Lung microvascular endothelial cell (primary cell): ENCODE measurements around the gene KDM3B. TPM values are rescaled to one million over a fixed set of nuclear protein-coding genes. Genes with fewer than 3 reads are reported as not detected.
A peak's percentile ranks its signal among the peaks of the same experiment; 100 is the strongest.

Experiments used
- DNase-seq, 2 donors: peaks; one replicate each; pipeline versions ENCODE4 v3.0.0 to v3.0.0-alpha.2; 2010; ENCODE audit warnings: low read depth in 2 of 2
- total RNA-seq: library from RNA; depleted of rRNA; stranded (reverse); fragments of >200 nt; gene quantifications from 2 replicates; pipeline ENCODE4 v1.2.1, GENCODE V29; 2014

The KDM3B gene
- total RNA-seq, 1 donor from 2014 or later, result 41.9 TPM

DNA sequence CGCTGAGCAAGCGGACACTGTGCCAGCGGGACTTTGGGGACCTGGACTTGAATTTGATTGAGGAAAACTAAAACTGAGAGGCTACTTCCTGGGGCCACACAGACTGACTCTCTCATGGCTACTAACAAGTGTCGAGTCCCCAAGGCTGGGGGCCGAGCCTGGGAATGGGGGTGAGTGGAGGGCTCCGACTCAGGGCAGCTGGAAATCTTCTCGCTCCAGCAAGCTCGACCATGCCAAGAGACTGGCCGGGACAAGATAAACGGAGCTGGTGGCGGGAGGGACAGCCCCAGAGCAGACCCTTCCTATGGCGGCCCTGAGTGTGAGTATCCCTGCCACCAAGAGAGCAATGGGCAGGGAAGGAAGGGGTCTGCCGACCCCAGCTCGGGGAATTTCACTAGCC, 5.6 kb upstream of the KDM3B start:
- no peak for DNase-seq

DNA sequence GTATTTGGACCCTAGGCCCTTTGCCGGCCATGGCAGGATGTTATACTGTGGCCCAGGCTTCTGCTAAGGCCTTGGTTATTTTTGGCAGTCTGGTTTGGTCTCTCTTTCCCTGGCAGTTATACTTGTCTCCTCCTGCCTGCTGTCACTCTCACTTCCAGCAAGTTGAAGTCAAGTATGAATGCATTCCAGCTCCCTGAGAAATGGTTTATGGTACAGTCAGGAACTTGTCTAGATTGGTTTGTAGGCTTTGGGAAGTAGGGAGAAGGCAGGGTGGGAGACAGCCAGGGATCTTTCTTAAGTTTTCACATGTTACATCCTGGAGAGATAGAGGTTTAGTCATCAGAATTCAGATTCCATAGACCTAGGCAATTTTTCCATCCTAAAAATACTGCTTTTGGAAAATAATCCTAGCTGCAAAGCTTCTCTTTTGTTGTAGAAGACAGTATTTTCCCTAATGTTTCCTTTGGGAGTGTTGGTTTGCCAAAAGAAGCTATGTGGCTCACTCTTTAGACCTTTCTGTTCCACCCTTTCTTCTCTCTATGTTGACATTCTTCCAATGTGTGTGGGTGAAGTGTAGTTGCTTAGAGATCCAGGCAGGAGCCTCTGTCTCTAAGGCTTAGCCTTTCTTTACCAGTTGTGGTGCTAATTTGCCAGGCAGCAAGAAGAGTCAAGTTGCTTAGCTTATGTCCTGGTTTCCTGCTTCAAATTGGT, 2.5 kb upstream of the KDM3B start:
- DNase-seq, result no peak

DNA sequence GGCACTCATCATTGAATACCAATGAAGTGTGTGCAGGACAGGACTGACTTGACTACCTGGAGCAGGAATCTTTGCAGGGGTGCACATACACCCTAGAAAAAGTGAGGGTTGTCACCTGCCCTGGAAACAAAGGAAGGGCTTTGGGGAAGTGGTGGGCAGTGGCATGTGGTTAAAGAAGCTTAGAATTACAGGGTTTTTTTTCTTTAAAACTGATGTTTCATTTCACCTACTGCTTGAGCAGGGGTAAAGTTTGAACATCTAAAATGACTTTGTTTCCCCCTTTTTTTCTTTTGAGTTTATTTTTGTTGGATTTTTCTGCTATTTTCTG, 2.0 kb upstream of the KDM3B start:
- no peak for DNase-seq

DNA sequence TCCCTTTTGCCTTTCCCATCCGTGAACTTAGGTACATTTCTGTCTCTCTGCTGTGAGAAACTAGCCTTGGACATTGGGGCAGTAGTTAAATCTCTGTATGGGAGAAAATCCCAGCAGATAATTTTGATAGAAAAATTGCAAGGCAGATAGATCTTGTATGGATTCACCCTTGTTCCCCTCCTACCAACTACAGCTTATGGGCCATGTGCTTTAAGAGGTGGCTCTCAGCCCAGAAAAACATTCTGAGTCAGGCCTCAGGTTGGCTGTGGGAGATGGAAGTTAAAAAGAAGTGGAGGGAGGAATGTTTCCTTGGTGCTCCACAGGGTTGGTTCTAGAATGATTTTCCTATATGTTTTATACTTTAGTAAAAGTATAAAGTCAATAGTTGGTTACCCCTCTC, 1.4 kb upstream of the KDM3B start:
- peak in 1 of 2 donors; percentile 30 for DNase-seq

DNA sequence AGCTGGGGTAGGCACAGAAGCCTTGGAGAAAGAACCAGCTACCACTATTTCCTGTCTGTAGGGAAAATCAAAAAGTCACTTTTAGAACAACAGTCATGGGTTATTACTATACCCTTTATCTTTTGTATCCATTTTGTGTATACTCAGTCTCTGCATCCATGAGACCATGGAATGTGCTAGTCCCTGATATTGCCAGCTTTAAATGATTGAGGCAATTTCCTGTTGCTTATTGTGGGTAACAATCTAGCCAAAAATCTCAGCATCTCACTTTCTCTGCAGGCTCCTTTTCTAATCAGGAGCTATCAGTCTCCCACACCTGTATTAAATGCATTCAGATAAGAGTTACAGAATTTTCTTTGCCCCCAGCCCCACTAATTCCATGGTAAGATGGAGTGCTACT, 968 bp upstream of the KDM3B start:
- no peak for DNase-seq

DNA sequence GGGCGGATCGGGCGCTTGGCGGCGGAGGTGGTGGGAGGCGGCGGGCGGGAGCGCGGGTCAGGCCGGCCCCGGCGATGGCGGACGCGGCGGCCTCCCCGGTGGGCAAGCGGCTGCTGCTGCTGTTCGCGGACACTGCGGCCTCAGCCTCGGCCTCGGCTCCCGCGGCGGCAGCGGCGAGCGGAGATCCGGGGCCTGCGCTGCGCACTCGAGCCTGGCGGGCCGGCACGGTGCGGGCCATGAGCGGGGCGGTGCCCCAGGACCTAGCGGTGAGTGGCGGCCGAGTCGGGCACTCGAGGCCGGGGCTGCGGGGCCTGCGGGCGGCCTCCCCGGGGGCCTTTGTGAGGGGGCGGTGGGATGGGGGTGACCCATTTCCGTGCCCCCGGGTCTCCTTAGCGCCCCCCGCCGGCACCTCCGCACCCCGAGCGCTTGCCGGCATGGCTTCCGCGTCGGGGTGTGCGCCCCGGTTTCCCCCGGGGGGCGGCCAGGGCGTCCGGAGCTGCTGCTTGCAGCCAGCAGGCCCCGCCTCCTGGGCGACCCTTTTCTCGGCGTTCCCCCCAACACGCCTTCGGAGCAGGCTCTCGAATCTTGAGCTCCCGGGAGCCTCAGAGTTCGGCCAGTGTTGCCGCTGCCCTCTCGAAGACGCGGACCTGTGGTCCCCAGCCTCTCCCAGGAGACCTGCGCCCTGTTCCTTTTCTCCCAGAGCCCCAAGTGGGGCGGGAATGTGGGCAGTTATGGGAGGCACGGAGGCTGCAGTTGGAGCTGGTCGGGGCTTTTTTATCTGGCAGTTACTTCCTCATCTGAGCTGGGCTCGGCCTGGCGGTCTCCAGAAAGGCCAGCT, 456 bp downstream of the KDM3B start:
- DNase-seq, result peak; percentile 58 to 64

DNA sequence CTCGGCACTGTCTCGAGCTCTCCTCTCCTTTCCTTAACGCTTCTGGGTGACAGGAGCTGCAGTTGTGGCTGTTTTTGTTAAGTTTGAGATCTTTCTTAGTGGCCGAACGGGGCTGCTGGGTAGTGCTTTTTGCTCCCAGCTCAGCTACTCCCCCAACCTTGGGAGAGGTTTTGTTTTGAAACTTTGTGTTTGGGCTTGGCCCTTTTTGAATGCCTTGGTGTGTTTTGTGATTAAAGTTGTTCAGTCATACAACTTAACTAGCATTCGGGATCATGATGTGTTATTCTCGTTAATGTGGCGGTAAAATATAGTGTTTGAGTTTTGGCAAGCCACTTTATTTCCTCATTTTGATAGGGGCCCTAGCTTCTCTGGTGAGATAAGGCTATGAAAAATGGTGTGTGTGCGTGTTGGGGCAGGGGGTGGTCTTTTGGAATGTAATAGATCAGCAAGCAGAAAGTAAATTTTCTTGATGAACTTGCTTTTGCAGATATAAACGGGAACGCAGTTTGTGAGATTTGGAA, 1.1 kb downstream of the KDM3B start:
- DNase-seq, result peak; percentile 14 to 20

DNA sequence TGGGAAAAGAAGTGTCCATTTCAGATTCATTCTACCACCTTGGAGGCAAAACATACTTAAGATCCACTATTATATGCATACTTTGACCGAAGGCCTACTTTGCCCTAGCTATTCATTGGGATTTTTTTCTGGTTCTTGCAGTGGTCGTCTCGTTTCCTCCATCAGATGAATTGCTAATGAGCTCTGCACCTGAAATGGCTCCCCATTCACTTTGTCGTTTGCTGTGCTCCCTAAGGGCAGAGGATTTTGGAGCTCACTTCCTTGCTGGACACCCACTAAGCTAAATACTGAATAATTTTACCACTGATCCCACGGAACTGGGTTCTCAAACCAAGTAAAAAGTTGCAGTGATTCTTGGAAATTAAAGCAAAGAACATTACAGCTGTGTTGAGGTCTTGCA, 1.9 kb downstream of the KDM3B start:
- no peak for DNase-seq

DNA sequence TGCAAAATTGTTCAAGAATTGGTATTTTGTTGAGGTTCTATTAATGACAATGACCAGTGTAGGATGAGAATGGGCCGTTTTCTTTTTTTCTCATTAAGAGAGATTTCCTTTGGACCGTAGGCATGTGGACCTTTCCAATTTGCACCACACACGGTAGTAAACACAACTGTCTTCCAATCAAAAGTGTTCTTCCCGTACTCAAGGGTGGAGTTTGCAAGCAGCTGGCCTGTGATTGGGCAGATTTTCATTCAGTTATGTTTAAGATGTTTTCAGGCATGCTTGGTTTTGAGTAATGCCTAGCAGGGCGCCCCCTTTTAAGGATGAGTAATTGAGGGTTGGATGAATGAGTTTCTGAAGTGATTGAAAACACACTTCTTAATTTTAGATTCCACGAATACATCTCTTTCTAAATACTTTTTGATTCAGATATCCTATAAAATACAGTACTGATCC, 2.5 kb downstream of the KDM3B start:
- DNase-seq, result peak; percentile 66 to 83

DNA sequence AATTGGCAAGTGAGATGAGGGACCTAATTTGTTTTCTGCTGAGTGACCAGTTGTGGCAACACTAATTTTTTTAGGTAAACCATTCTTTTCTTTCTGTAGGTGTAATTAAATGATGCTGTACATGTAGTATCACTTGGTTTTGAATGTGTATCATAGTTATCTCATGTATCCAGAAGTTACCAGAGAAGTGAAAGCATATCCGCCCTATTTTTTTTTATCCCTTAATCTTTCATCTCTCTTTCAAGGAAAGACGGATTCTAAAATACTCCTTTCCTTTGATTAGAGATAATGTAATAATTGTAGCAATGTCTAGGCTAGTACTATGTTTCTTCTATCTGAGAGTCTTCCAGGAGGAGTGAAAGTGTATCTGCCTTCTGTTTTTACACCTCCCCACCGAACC, 7.1 kb downstream of the KDM3B start:
- no peak for DNase-seq

DNA sequence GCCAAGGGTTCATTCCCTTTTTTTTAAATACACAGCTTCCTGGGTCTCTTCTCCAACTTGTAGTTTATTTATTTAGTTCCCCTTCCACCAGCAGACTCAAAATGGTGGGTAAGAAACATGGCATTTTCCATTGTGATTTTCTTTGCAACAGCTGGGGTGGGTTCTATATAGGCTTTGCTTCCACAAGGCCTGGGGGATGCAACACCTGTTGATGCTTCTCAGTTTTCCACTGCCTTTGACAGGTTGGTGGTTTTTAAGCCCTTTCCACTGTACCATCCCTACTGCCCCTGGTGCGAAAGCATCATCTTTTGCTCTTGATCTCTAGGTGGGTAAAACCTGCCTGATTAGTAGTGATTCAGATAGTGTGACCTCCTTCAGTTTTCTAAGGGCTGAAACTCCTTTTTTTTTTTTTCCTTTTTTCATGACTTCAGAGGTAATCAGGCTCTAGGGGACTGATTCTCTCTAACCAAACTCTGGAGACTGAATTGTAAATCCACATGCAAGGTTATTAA, 8.5 kb downstream of the KDM3B start:
- DNase-seq, result no peak

DNA sequence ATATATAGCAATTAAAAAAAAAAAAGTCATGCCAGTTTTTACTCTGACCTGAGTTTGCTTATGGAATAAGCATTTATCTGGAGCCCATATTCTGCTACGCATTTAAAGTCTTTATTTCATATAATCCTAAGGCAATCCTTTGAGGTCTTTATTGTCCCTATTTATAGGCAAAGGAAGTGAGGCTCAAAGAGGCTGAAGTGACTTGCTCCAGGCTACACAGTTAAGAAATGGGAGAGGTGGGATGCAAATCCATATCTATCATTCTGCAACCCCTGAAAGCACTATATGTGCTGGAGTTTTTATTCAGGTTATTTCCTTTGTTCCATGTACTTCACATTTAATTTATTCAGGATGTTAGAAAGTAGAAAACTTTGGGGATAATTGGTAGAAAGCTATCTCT, 12.1 kb downstream of the KDM3B start:
- DNase-seq, result no peak

DNA sequence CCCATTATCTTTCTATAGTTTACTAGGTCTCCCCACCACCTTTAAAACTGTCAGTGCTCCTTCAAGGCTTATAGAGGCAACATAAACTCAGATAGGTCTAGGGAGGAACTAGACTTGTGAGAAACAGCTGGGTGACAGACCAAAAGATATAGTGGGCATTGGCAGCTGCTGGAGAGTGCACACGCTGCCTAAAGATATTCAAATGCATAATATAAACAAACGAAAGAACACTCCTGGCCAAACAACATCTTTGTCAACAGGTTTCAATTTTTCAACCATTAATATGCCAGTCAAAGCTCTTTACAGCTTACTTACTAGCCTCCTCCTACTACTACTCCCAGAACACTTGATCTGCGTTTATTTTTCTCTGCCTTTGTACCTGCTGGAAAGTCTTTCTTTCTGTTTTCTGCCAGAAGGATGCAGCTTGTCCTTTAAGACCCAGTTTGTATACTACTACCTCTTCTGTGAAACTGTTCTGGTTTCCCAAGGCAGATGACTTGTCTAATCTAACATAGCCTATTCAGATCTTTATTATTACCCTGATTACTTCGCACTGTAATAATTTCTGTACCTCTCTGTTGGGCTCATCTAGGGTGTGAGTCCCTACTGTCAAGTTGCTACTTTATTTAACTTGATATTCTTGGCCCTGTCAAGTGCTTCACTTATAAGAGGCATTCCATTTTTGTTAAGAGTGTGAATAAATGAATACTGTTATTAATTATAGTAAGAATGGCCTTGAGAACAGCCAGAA, 14.3 kb downstream of the KDM3B start:
- DNase-seq, result no peak

DNA sequence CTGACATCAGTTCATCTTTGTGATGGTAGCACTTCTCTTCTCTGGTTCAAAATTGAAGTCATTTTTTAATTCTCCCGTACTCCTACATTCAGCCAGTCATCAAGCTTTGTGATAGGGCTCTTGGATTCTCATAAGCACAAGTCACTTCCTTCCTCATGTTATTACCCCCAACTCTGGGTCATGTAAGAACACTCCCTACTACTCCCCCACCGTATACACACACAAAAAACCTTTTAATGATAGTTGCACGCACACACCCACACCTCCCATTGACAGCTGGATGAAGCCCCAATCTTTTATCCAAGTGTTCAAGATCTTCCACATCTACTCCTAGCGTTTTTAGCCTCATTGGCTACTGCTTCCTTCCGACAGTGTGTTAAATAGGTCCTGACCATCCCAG, 16.8 kb downstream of the KDM3B start:
- DNase-seq, result peak; percentile 14 to 67

DNA sequence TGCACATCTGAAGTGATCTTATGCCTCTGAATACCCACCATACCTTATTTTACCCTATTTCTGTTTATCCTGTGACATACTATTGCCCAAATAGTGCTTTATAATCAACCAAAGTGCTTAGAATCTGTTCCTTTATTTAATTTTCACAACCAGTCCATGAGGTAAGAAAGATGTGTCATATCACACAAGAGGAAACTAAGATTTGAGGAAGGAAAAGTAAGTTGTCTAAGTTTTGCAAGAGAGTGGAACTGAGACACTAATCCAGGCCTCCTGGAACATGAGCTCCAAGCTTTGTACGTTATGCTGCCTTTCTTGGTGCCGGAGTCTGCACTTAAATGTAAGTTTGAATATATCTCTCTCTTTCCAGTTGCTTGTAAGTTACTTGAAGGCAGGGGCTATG, 17.2 kb downstream of the KDM3B start:
- peak in 1 of 2 donors; percentile 24 for DNase-seq

DNA sequence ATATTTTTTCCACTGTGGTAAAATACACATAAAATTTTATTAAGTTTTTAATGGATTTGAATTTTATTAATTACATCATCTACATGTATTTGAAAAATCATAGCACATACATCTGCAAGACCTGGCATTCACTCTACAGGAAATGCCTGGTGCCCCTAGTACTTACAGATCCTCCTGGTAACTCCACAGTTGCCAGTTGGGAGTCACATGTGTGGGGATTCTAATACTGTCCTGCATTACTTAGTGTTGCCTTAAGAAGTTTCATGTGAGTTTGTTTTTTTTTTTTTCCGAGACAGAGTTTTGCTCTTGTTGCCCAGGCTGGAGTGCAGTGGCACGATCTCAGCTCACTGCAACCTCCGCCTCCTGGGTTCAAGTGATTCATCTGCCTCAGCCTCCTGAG, 18.1 kb downstream of the KDM3B start:
- peak in 1 of 2 donors; percentile 33 for DNase-seq

DNA sequence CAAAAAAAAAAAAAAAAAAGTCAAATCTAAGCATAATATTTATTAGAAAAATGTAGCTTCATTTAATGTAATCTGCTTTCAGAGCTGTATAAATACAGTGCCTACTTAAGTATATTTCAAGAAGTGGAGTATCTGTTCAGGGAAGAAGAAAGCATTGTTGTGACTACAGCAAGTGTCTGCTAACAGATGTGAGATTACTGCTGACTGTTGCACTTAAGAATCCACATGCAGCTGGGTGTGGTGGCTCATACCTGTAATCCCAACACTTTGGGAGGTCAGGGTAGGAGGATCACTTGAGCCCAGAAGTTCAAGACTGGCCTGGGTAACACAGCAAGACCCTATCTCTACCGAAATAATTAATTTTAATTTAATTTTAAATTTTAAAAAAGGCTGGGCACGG, 19.0 kb downstream of the KDM3B start:
- DNase-seq, result no peak

DNA sequence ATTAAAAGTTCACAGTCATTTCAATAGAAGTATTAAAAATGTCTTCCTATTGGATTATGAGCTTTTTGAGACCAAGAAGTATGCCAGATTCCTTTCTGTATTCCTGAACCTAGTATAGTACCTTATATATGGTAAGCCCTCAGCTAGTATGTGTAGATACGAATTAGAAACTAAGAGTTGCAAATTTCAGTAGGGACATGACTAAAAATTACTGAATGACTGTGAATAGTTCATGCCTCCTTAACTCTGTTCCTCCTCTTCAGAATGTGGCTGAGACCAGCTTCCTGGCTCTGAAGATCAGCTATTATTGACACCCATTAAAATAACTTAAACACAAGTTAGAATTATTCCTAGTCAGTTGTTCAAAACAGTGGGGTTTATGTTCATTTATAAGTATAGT, 19.7 kb downstream of the KDM3B start:
- DNase-seq, result no peak

DNA sequence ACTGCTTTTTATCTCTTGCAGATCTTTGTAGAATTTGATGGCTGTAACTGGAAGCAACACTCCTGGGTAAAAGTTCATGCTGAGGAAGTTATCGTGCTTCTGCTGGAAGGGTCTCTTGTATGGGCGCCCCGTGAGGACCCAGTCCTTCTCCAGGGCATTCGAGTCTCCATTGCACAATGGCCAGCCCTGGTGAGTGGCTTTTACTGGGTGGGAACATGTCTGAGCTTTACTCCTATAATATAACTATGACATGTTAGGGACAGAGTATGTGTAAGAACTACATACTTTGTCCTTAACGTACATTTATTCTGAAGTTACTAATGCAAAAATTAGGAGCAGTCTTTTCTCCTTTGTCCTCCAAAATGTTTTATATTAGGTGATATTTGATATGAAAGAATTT, 20.2 kb downstream of the KDM3B start:
- no peak for DNase-seq

DNA sequence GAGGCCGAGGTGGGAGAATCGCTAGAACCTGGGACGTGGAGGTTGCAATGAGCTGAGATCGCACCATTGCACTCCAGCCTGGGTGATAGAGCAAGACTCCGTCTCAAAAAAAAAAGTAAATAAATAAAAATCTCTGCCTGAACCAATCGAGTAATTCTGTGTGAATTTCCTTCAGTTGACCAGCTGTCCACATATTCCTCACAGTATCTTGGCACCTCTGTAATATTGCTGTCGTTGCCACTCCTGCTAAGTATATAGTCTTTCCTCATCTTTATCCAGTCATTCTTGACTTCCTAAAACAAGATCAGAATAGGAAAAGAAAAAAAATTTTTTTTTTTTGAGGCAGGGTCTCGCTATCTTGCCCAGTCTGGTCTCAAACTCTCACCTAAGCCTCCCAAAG, 29.9 kb downstream of the KDM3B start:
- no peak for DNase-seq

DNA sequence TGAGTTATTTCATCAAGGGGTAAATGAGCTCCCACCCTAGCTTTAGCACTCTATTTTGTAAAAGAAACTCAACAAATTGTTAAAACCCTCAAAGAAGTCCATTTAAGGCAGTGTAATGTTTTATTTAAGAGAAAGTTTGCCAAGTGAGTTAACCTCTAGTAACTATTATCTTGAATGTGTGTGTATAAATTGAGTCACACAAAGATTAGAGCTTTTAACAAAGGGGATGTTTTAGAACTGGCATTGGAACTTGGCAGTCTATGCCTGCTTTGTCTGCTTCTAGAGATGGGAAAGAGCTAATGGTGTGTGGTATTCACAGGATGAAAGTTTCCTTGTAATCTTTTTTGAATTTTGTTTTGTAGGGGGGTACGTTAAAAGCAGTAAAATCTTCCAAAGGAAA, 33.2 kb downstream of the KDM3B start:
- DNase-seq, result peak in 1 of 2 donors; percentile 27

DNA sequence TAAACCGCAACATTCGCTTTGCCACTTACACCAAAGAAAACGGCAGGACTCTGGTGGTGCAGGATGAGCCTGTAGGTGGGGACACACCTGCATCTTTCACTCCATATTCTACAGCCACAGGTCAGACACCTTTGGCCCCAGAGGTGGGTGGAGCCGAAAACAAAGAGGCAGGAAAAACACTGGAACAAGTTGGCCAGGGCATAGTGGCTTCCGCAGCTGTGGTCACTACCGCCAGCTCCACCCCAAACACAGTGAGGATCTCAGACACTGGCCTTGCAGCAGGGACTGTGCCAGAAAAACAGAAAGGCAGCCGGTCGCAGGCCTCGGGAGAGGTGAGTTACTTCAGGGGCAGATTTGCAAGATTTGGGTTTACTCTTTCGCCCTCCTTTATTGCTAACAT, 33.8 kb downstream of the KDM3B start:
- DNase-seq, result peak; percentile 7 to 64
